ENCODE results near the gene TRRAP.
A peak's percentile ranks its signal among the peaks of the same experiment; 100 is the strongest.

Gene TRRAP

DNA sequence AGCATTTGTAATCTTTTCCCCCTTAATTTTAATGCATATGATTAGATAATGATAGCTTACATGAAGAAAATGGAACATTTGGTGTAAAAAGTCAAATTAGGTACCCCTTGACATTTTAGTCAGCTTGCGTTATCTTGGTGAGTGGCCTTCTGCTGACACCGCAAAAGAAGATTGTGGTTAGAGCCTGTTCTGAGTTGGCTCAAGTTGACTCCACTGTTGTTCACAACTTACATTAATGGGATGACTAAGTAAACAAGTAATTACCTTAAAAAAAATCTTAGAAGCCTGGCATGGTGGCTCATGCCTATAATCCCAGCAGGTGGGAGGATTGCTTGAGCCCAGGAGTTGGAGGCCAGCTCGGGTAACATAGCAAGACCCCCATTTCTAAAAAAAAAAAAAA lies 24.2 kb downstream of the TRRAP start:
- no peak for DNase-seq (ENCODE audit: low spot score)

GRCh38 chr7:98903246-98903645 lies 24.9 kb downstream of the TRRAP start:
- no peak for DNase-seq (ENCODE audit: low spot score)

DNA sequence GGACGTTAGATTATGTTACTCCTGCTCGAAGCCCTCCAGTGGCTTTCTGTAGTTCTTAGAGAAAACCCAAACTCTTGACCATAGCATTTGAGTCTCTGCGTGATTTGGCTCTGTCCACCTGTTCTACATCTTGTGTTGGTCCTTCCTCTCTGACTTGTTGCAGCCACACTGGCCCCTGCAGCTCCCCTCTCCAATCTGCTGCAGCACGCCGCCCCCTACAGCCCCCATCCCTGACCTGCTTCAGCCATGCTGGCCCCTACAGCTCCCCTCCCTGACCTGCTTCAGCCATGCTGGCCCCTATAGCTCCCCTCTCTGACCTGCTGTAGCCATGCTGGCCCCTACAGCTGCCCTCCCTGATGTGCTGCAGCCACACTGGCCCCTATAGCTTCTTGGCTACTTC lies 29.2 kb downstream of the TRRAP start:
- no peak for DNase-seq (ENCODE audit: low spot score)

- DNase-seq (ENCODE audit: low spot score) = no peak
Observed at GRCh38 chr7:98908585-98908984, 30.3 kb downstream of the TRRAP start.

DNA sequence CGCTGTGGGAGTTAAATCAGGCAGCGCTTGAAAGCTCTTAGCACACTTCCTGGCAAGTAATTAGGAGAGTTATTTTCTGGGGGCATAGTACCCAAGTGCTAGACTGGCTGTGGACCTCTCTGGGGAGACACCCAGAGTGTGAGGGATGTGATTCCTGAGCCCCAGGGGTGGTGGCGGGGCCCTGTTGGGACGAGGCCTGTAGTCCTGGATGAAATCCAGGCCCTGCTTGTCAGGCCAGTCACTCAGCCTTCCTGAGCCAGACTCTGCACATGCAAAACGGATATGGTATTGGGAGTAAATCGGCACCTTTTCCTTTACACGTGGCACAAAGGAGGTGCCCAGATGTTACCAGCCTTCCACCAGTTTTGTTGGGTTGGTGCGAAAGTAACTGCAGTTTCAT lies 31.2 kb downstream of the TRRAP start:
- no peak for DNase-seq (ENCODE audit: low spot score)

GRCh38 chr7:98910427-98910826 lies 32.1 kb downstream of the TRRAP start:
- DNase-seq (ENCODE audit: low spot score) = no peak

GRCh38 chr7:98911916-98912315 lies 33.6 kb downstream of the TRRAP start:
- DNase-seq (ENCODE audit: low spot score) = no peak

DNA sequence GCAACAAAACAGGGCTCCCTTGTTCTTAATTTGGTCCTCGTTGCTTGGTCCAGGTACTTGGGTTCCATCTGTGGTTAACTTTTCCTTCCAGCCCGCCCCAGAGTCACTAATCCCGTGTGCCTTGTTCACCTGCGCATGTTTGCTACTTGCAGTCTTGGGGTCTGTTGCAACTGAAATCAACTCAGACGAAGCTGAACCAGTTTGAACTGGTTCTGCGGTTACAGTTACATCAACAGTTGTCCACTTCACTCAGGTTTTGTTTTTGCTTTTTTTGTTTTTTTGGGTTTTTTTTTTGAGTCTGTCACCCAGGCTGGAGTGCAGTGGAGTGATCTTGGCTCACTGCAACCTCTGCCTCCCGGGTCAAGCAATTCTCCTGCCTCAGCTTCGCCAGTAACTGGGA lies 34.7 kb downstream of the TRRAP start:
- DNase-seq (ENCODE audit: low spot score) = no peak

- peak; percentile 47 for DNase-seq (ENCODE audit: low spot score)
Observed at GRCh38 chr7:98913612-98914011, 35.3 kb downstream of the TRRAP start.

- DNase-seq (ENCODE audit: low spot score) = no peak
Observed at GRCh38 chr7:98917331-98917730, 39.0 kb downstream of the TRRAP start.

GRCh38 chr7:98921608-98922372 lies 43.5 kb downstream of the TRRAP start:
- no peak for DNase-seq (ENCODE audit: low spot score)

DNA sequence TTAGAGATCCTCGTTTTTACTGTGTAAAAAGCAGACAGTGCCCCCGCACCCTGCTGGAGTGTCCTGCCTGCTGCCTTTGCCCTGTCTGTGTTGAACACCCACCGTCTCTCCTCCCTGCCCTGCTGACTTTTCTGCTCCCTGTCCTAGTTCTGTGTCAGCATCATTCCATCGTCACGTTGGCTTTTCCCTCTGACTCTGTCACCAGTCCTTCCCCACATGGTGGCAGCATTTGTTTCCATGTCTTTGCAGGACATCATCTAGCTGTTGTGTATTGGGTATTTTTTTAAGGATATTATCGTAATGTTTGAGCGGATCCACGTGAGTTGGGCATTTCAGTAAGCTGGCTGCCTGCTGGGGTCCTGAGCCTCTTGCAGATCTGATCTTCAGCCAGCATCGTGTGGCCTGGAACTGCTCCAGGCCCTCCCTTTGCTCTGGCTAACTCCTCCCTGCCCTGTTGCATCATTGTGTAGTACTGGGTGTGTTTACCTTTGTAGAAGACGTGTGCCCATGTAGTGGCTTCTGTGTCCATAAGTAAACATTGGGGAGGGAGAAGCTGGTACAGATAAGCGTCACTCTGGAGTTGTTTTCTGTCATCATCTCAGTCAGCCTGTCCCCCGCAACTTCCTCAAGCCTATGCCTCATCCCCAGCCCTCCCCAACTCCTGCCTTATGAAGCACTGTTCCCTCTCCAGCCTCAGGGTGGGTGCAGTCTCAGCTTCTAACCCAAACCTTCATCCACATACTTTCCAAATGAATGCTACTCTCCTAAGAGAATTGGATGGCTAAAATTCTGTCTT lies 44.3 kb downstream of the TRRAP start:
- peak; percentile 59 for DNase-seq (ENCODE audit: low spot score)

DNA sequence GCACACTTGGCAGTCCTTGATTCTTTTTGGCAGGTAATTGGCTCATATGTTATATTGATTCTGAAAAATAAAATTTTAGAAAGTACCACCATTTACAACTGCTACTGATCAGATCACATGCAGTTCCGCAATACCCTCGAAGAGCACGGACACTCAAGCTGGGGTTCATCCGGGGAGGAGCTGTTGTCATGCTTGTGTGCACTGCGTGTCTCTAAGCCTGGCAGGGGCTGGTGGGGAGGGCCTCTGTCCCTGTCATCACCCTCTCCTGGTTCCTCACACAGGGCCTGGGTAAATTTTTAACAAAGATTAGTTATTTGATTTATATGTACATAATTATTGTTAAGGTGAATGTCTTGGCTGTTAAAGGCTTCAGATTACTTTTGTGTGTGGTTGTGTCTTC lies 45.2 kb downstream of the TRRAP start:
- DNase-seq (ENCODE audit: low spot score) = no peak

DNA sequence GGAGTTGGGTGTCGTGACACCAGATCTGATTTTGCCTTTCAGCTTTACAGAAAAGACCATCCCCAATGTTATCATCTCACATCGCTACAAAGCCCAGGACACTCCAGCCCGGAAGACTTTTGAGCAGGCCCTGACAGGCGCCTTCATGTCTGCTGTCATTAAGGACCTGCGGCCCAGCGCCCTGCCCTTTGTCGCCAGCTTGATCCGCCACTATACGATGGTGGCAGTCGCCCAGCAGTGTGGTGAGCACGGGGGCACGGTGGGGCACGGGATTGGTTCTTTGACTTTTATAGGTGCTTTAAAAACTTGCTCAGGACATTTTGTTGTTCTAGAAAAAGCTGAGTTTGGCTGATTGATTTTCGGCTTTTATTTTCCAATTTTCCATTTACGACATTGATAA lies 48.8 kb downstream of the TRRAP start:
- no peak for DNase-seq (ENCODE audit: low spot score)

DNA sequence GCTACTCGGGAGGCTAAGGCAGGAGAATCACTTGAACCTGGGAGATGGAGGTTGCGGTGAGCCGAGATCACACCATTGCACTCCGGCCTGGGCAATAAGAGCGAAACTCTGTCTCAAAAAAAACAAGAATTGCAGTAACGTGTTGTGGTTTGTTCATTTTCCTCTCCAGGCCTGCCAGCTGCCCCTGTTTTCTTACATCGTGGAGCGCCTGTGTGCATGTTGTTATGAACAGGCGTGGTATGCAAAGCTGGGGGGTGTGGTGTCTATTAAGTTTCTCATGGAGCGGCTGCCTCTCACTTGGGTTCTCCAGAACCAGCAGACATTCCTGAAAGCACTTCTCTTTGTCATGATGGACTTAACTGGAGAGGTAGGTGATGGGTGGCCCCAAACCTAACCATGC lies 52.1 kb downstream of the TRRAP start:
- DNase-seq (ENCODE audit: low spot score) = no peak

DNA sequence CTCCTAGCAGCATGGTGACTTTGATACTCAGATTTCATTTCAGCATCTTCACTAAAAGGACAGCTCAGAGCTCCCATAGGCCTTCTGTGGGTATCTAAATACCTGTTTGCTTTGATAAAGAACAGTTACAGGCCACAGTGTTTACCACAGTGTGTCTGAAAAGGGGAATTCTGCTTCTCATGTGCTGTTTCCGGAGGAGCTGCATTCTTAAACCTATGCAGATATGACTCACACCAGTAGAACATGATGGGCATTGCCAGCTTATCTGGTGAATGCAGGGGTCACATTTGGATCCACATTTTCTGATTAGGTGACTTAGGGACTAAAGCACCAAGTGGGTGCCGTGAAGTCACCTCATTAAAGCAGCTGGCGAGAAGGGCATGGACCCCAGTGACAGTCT lies 52.6 kb downstream of the TRRAP start:
- DNase-seq (ENCODE audit: low spot score) = no peak

DNA sequence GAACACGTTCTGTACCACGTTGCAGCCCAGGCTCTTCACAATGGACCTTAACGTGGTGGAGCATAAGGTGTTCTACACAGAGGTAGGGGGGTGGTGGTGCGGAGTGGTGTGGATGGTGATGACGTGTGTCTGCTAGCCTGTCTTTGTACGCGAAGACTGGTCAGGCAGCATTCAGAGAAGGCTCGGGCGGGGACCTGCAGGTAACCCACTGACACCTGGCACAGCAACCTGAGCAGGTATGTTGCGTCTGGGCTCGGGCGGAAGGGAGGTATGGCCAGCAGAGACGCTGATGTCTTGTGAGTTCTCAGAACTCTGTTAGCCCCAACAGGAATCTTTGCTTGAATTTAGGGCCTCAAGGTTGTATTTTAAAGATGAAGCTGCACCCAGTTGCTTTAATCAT lies 55.0 kb downstream of the TRRAP start:
- DNase-seq (ENCODE audit: low spot score) = no peak

DNA sequence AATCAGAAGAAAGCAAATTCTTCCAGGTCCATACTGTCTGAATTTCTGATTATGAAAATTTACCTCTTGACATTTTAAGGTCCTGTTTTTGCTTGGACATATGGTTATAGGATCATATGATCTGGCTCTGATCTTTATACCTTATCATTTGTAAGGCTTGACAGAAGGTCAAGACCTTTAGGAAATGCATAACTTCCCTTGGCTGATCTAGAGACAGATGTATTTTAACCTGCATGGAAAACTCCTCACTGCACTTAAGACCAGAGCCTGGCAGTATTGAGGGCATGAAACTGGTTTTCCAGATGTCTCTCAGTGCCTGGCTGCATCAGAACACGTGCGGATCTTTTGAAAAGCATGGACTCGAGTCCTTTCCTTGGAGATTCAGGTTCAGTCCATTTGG lies 55.9 kb downstream of the TRRAP start:
- DNase-seq (ENCODE audit: low spot score) = no peak

DNA sequence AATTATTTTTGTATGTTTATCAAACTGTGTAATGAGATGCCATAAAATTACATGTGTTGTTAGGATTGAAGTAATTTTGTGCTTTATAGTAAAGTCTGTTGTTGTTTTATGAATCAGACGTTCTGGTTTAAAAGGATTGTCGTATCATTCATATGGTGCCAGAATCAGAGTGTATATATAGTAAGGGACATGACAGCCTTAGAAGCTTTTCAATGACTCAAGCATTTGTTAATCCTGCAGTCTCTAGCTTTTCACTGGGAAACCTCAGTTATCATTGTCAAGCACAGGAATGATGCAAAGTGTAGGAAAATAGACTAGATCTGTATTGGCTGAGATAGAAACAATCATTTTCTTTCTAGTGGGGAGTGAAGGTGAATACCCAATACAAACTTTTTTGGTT lies 57.5 kb downstream of the TRRAP start:
- DNase-seq (ENCODE audit: low spot score) = peak; percentile 24

- no peak for DNase-seq (ENCODE audit: low spot score)
Observed at GRCh38 chr7:98943336-98943735, 65.0 kb downstream of the TRRAP start.

DNA sequence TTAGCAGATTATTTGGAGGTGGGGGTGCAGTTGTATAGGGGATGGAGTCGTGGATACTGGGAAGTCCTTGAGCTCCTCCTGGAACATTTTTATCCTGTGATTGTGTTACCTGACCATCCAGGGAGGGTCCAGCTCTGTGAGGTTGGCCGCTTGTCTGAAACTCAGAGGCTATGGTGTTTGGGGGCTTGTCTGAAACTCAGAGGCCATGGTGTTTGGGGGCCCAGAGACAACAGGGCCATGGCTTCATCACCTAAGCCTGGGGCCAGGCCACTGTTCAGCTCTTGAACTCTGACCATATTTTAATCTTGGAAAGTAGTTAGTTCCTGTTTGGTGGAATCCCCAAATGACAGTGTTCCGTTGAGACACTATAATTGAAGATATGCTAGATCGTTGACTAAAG lies 66.1 kb downstream of the TRRAP start:
- DNase-seq (ENCODE audit: low spot score) = no peak

- DNase-seq (ENCODE audit: low spot score) = no peak
Observed at GRCh38 chr7:98945852-98946251, 67.5 kb downstream of the TRRAP start.

DNA sequence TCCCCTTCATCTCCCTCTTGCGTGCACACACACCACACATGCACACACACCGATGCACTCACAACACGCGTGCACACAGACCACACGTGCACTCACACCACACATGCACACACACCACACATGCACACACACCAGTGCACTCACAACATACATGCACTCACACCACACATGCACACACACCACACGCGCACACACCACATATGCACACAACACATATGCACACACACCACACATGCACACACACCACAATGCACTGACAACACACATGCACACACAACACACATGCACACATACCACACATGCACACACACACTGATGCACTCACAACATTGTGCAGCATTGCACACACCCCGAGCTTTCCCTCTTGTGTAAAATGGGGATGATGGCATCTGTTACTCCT lies 68.1 kb downstream of the TRRAP start:
- no peak for DNase-seq (ENCODE audit: low spot score)
